Left renal pelvis (tissue), 4 donors: ENCODE results near the gene NUCB2. TPM values are rescaled to one million over a fixed set of nuclear protein-coding genes. Genes with fewer than 3 reads are reported as not detected.

Experiments used
- DNase-seq, 4 donors: peaks; one replicate each; pipeline ENCODE4 v3.0.0-alpha.2; 2013; ENCODE audit warnings: low read depth in 4 of 4, low spot score in 3 of 4
- polyA plus RNA-seq, 4 donors: library from polyadenylated mRNA; unstranded; fragments of 120-200 nt; gene quantifications; one replicate each; pipeline ENCODE4 v1.2.1, GENCODE V29; 2013; ENCODE audit not compliant: insufficient read length in 4 of 4

The NUCB2 gene
- polyA plus RNA-seq, 4 donors: 60.6 to 138 (median 101) TPM

GRCh38 chr11:17378655-17379054, 102.1 kb downstream of the NUCB2 start:
- no peak for DNase-seq

- DNase-seq: no peak
Measured at GRCh38 chr11:17379383-17380180, 103.0 kb downstream of the NUCB2 start.

GRCh38 chr11:17381156-17381555, 104.6 kb downstream of the NUCB2 start:
- DNase-seq: no peak

Other genes starting within 250 kb of the NUCB2 start
- gene RPS13, start 199.1 kb upstream of the NUCB2 start, polyA plus RNA-seq: 1,000 to 10,000 TPM; 1,142 to 1,416 (median 1,340) TPM
- gene PIK3C2A, start 68.8 kb upstream of the NUCB2 start, polyA plus RNA-seq: 10 to 100 TPM; 38.5 to 72.1 (median 66.6) TPM
- gene NCR3LG1, start 75.1 kb downstream of the NUCB2 start, polyA plus RNA-seq: 1 to 10 TPM in 3 of 4 donors, under 1 TPM in 1; 0.64 to 1.6 (median 1.2) TPM
- 1 to 10 TPM in 3 of 4 donors, under 1 TPM in 1; 0.23 to 2.8 (median 2.2) TPM for gene KCNJ11, start 111.9 kb downstream of the NUCB2 start, polyA plus RNA-seq
- 10 to 100 TPM in 1 of 4 donors, 1 to 10 TPM in 3; 1.6 to 10.5 (median 2.0) TPM for gene ABCC8, start 200.1 kb downstream of the NUCB2 start, polyA plus RNA-seq